SK-N-SH (cell line): ENCODE measurements around the gene SHANK1. TPM values are rescaled to one million over a fixed set of nuclear protein-coding genes. Genes with fewer than 3 reads are reported as not detected.
A peak's percentile ranks its signal among the peaks of the same experiment; 100 is the strongest.

Experiments
- CTCF ChIA-PET: fragments of 300-600, 350-600 bp; formaldehyde crosslinking; extraction: SDS; loops from one replicate; lab custom pipeline; 2021; lab: Yijun Ruan, JAX
- POLR2A ChIA-PET: fragments of 350-600 bp; sonication (Branson Sonifier 250); formaldehyde crosslinking; extraction: SDS; loops from one replicate; lab custom pipeline; 2020; ENCODE audit warnings: antibody characterized with exemption, inconsistent platforms; lab: Yijun Ruan, JAX
- DNase-seq: peaks from one replicate; pipeline ENCODE4 v3.0.0; 2012
- H2AFZ ChIP-seq: fragments of 200-600 bp; sonication (generic); 2 replicates; pipeline ENCODE4 v1.8.1; 2016; ENCODE audit warnings: antibody characterized with exemption, mild to moderate bottlenecking, low read depth
- H3F3A ChIP-seq: fragments of 200-600 bp; sonication (generic); replicated peaks from 2 replicates; pipeline ENCODE3; 2016; ENCODE audit warnings: antibody characterized with exemption, mild to moderate bottlenecking; ENCODE audit not compliant: insufficient read depth
- H3K27ac ChIP-seq, 2 experiments: fragments of 200-500 bp in 1 of 2; fragments of 200-600 bp in 1 of 2; sonication (Bioruptor generic) in 1 of 2; sonication (generic), shearing (Covaris generic) in 1 of 2; 2 replicates each; pipeline versions ENCODE4 v1.5.1 to v1.6.1; 2014 to 2016; ENCODE audit warnings: low read depth in 2 of 2, inconsistent platforms in 1 of 2, low read length in 1 of 2, mild to moderate bottlenecking in 1 of 2, mixed read lengths in 1 of 2
- H3K27me3 ChIP-seq: fragments of 200-600 bp; sonication (generic), shearing (Covaris generic); 2 replicates; pipeline ENCODE4 v1.6.1; 2016; ENCODE audit warnings: mixed run types; ENCODE audit not compliant: insufficient read depth
- H3K36me3 ChIP-seq, 2 experiments: fragments of 200-500 bp in 1 of 2; fragments of 200-600 bp in 1 of 2; sonication (Bioruptor generic) in 1 of 2; sonication (generic) in 1 of 2; replicated peaks in 1 of 2; 2 replicates each; pipeline versions ENCODE3 to v1.5.1; 2014 to 2016; ENCODE audit warnings: low read length in 1 of 2, mild to moderate bottlenecking in 1 of 2; ENCODE audit not compliant: insufficient read depth in 2 of 2, control insufficient read depth in 1 of 2
- H3K4me1 ChIP-seq, 2 experiments: fragments of 200-500 bp in 1 of 2; fragments of 200-600 bp in 1 of 2; sonication (Bioruptor generic) in 1 of 2; sonication (generic), shearing (Covaris generic) in 1 of 2; 2 replicates each; pipeline versions ENCODE4 v1.5.1 to v1.6.1; 2014 to 2016; ENCODE audit warnings: low read depth in 1 of 2, low read length in 1 of 2, mixed run types in 1 of 2; ENCODE audit not compliant: insufficient read depth in 2 of 2, control insufficient read depth in 1 of 2
- H3K4me2 ChIP-seq: fragments of 200-600 bp; sonication (generic), shearing (Covaris generic); 2 replicates; pipeline ENCODE4 v1.6.1; 2017; ENCODE audit warnings: mixed run types
- H3K4me3 ChIP-seq, 2 experiments: fragments of 200-500 bp in 1 of 2; fragments of 200-600 bp in 1 of 2; sonication (Bioruptor generic) in 1 of 2; sonication (generic), shearing (Covaris generic) in 1 of 2; 2 replicates each; pipeline versions ENCODE4 v1.5.1 to v1.8.1; 2014 to 2016; ENCODE audit warnings: low read depth in 2 of 2, inconsistent platforms in 1 of 2, low read length in 1 of 2, mild to moderate bottlenecking in 1 of 2, mixed read lengths in 1 of 2, moderate library complexity in 1 of 2
- H3K79me2 ChIP-seq: fragments of 200-600 bp; sonication (generic); 2 replicates; pipeline ENCODE4 v1.8.1; 2017; ENCODE audit warnings: mild to moderate bottlenecking; ENCODE audit not compliant: insufficient read depth
- H3K9ac ChIP-seq: fragments of 200-600 bp; sonication (generic); 2 replicates; pipeline ENCODE4 v1.6.1; 2017; ENCODE audit warnings: mixed run types
- H3K9me2 ChIP-seq: fragments of 200-600 bp; sonication (generic); 2 replicates; pipeline ENCODE4 v1.6.1; 2017; ENCODE audit warnings: mixed run types
- H3K9me3 ChIP-seq: fragments of 200-600 bp; sonication (generic); 2 replicates; pipeline ENCODE4 v1.6.1; 2017; ENCODE audit warnings: mixed run types, mild to moderate bottlenecking, moderate library complexity
- H4K20me1 ChIP-seq: fragments of 200-600 bp; sonication (generic); 2 replicates; pipeline ENCODE4 v1.6.1; 2017; ENCODE audit warnings: mild to moderate bottlenecking, mixed run types; ENCODE audit not compliant: insufficient read depth
- CHD2 ChIP-seq: fragments of 150-350 bp; IDR thresholded peaks from 2 replicates; pipeline ENCODE4 v1.6.1; 2018; ENCODE audit warnings: low read length; ENCODE audit not compliant: partially characterized antibody
- EZH2phosphoT487 ChIP-seq: fragments of 200-600 bp; sonication (generic); IDR thresholded peaks from 2 replicates; pipeline ENCODE4 v1.6.1; 2017; ENCODE audit warnings: low read depth, mixed run types, mild to moderate bottlenecking, antibody characterized with exemption, moderate library complexity, borderline replicate concordance
- FOSL2 ChIP-seq: IDR thresholded peaks from 2 replicates; pipeline ENCODE4 v1.4.0; 2012; ENCODE audit warnings: low read depth, mild to moderate bottlenecking, moderate library complexity, borderline replicate concordance
- FOXJ3 ChIP-seq: sonication (generic); formaldehyde crosslinking; IDR thresholded peaks from 2 replicates; pipeline ENCODE4 v1.5.1; 2020; ENCODE audit warnings: mild to moderate bottlenecking, missing genetic modification reagents
- FOXM1 ChIP-seq: IDR thresholded peaks from 2 replicates; pipeline ENCODE4 v1.4.0; 2012; ENCODE audit warnings: low read depth, mild to moderate bottlenecking
- GABPA ChIP-seq: IDR thresholded peaks from 2 replicates; pipeline ENCODE4 v1.4.0; 2012; ENCODE audit warnings: low read depth, mild to moderate bottlenecking
- IRF3 ChIP-seq: fragments of 150-350 bp; IDR thresholded peaks from 2 replicates; pipeline ENCODE4 v1.6.1; 2016; ENCODE audit warnings: mild to moderate bottlenecking, low read depth, low read length
- MEF2A ChIP-seq: IDR thresholded peaks from 2 replicates; pipeline ENCODE4 v1.4.0; 2012; ENCODE audit warnings: low read depth, borderline replicate concordance
- MXI1 ChIP-seq: IDR thresholded peaks from 2 replicates; pipeline ENCODE4 v1.6.1; 2012; ENCODE audit warnings: mild to moderate bottlenecking, low read depth, low read length, improper control_type of control experiment
- POLR2AphosphoS5 ChIP-seq: IDR thresholded peaks from 2 replicates; pipeline ENCODE4 v1.6.1; 2012; ENCODE audit warnings: low read depth, low read length
- RAD21 ChIP-seq: IDR thresholded peaks from 2 replicates; pipeline ENCODE4 v1.6.1; 2012; ENCODE audit warnings: mild to moderate bottlenecking, low read length
- RFX5 ChIP-seq: IDR thresholded peaks from 2 replicates; pipeline ENCODE4 v1.6.1; 2012; ENCODE audit warnings: mild to moderate bottlenecking, improper control_type of control experiment, low read length
- SIN3A ChIP-seq: IDR thresholded peaks from 2 replicates; pipeline ENCODE4 v1.6.1; 2012; ENCODE audit warnings: low read depth, mild to moderate bottlenecking, low read length, moderate library complexity, borderline replicate concordance
- TAF1 ChIP-seq: IDR thresholded peaks from 2 replicates; pipeline ENCODE4 v1.6.1; 2012; ENCODE audit warnings: low read depth, mild to moderate bottlenecking, low read length, moderate library complexity, borderline replicate concordance
- TCF12 ChIP-seq: IDR thresholded peaks from 2 replicates; pipeline ENCODE4 v1.4.0; 2012
- TEAD4 ChIP-seq: IDR thresholded peaks from 2 replicates; pipeline ENCODE4 v1.4.0; 2012; ENCODE audit warnings: mild to moderate bottlenecking, borderline replicate concordance; ENCODE audit not compliant: insufficient read depth
- USF2 ChIP-seq: fragments of 150-350 bp; IDR thresholded peaks from 2 replicates; pipeline ENCODE4 v1.6.1; 2017; ENCODE audit warnings: antibody characterized with exemption, low read length, low read depth, borderline replicate concordance
- YY1 ChIP-seq: IDR thresholded peaks from 2 replicates; pipeline ENCODE4 v1.4.0; 2012; ENCODE audit warnings: low read depth, mild to moderate bottlenecking
- WGBS: methylation state at CpG from one replicate; pipeline ENCODE4 v1.1.6; 2017; ENCODE audit warnings: low lambda C conversion rate; 5-methylcytosine and 5-hydroxymethylcytosine counted together
- polyA plus RNA-seq, 3 experiments: library from polyadenylated mRNA; depleted of rRNA; stranded (reverse); fragments of >200 nt; gene quantifications; 2 replicates each; pipeline ENCODE4 v1.2.3, GENCODE V29; 2012
- TF ChIP-seq, protein P1 (sequence below): IDR thresholded peaks from 2 replicates; pipeline ENCODE4 v1.6.1; 2012; ENCODE audit warnings: mild to moderate bottlenecking, low read depth, low read length, moderate library complexity
- TF ChIP-seq, protein P2 (sequence below): IDR thresholded peaks from 2 replicates; pipeline ENCODE4; 2012
- TF ChIP-seq, protein P3 (sequence below): IDR thresholded peaks from 2 replicates; pipeline ENCODE4 v1.4.0; 2012; ENCODE audit warnings: low read depth

SHANK1 gene
- polyA plus RNA-seq, 1 of the 3 experiments (the other 2 are of a cell fraction) = 0.28 TPM

DNA sequence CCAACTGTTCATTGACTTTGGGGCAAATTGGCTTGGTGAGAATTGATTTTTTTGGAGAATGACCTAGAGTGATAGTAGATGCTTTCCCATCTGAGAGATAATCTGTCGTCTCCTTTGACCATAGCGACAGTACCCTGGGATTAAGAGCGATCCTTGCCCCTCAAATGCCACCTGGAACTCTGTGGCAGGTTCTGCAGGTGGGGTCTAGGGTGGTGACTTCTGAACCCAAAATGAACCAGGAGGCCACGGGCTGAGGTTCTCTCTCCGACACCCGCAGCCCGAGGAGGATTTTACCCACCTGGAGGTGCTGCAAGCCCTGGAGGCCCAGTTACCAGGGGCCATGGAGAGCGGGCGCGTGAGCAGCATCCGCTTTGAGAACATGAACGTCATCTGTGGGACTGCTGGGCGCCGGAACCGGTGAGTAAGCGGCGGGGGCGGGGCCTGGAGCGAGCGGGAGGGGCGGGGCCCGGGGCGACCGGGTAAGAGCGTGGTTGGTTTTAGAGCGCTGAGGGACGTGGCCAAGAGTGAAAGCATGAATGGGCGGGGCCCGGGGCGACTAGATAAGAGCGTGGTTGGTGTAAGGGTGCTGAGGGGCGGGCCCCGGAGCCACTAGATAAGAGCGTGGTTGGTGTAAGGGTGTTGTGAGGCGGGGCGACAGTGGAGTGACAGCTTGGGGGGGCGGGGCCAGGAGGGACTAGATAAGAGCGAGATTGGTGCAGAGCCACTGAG, 61.7 kb downstream of the SHANK1 start:
- Histone ChIP-seq H3K9me2 (no peaks in the 10 kb centered on the region), H3K4me1 (peaks cover 0 to 15% of the 10 kb centered on the region in 2 experiments; a peak in 2 of 4 replicates), H3K27me3 (no peaks in the 10 kb centered on the region), H3K27ac (peak overlapping the region; percentile 81 to 88), H3K79me2 (no peaks in the 10 kb centered on the region), H3K4me3 (peak overlapping the region; percentile 62 to 87), H2AFZ (peak overlapping the region; percentile 93), H3K4me2 (peak overlapping the region; percentile 99), H3F3A (peaks cover 7% of the 10 kb centered on the region), H3K9me3 (no peaks in the 10 kb centered on the region), H3K36me3 (no peaks in the 10 kb centered on the region), H4K20me1 (no peaks in the 10 kb centered on the region), H3K9ac (peak overlapping the region; percentile 60)
- peak; percentile 94 for DNase-seq
- ChIA-PET CTCF (interaction anchor here (1.0 kb wide), 1 partner anchor 60 kb away, joined by 4 read pairs; no protein-coding TSS in a partner anchor), POLR2A (no interaction called here)
- WGBS = 1% methylated on average over 32 of the region's 38 CpGs
- TF ChIP-seq EZH2phosphoT487 (no peak), CHD2 (peak; percentile 74), IRF3 (peak; percentile 43), FOXJ3 (CRISPR knock-in tag) (no peak), FOXM1 (no peak), MEF2A (no peak), FOSL2 (peak; percentile 56; the same call in 1 of the 2 replicates), TAF1 (no peak), POLR2AphosphoS5 (peak; percentile 83), GABPA (peak; percentile 59), USF2 (no peak), RFX5 (peak; percentile 43), TEAD4 (no peak), YY1 (no peak; the same call in 1 of the 2 replicates), RAD21 (no peak), TCF12 (no peak), MXI1 (peak; percentile 28; the same call in 1 of the 2 replicates), SIN3A (no peak; the same call in 1 of the 2 replicates)
- TF ChIP-seq, protein P1, sequence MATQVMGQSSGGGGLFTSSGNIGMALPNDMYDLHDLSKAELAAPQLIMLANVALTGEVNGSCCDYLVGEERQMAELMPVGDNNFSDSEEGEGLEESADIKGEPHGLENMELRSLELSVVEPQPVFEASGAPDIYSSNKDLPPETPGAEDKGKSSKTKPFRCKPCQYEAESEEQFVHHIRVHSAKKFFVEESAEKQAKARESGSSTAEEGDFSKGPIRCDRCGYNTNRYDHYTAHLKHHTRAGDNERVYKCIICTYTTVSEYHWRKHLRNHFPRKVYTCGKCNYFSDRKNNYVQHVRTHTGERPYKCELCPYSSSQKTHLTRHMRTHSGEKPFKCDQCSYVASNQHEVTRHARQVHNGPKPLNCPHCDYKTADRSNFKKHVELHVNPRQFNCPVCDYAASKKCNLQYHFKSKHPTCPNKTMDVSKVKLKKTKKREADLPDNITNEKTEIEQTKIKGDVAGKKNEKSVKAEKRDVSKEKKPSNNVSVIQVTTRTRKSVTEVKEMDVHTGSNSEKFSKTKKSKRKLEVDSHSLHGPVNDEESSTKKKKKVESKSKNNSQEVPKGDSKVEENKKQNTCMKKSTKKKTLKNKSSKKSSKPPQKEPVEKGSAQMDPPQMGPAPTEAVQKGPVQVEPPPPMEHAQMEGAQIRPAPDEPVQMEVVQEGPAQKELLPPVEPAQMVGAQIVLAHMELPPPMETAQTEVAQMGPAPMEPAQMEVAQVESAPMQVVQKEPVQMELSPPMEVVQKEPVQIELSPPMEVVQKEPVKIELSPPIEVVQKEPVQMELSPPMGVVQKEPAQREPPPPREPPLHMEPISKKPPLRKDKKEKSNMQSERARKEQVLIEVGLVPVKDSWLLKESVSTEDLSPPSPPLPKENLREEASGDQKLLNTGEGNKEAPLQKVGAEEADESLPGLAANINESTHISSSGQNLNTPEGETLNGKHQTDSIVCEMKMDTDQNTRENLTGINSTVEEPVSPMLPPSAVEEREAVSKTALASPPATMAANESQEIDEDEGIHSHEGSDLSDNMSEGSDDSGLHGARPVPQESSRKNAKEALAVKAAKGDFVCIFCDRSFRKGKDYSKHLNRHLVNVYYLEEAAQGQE = no peak
- TF ChIP-seq, protein P2, sequence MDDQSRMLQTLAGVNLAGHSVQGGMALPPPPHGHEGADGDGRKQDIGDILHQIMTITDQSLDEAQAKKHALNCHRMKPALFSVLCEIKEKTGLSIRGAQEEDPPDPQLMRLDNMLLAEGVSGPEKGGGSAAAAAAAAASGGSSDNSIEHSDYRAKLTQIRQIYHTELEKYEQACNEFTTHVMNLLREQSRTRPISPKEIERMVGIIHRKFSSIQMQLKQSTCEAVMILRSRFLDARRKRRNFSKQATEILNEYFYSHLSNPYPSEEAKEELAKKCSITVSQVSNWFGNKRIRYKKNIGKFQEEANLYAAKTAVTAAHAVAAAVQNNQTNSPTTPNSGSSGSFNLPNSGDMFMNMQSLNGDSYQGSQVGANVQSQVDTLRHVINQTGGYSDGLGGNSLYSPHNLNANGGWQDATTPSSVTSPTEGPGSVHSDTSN = peak; percentile 98
- TF ChIP-seq, protein P3, sequence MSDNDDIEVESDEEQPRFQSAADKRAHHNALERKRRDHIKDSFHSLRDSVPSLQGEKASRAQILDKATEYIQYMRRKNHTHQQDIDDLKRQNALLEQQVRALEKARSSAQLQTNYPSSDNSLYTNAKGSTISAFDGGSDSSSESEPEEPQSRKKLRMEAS = peak; percentile 84
